Small intestine (tissue), 7 donors: ENCODE measurements around the gene UBA52. TPM values are rescaled to one million over a fixed set of nuclear protein-coding genes. Genes with fewer than 3 reads are reported as not detected.
"Not testable (repeated sequence)": the region's sequence is repeated elsewhere in the genome, so short reads cannot be mapped to it uniquely, and the experiment has no call there.

Source experiments
- DNase-seq, 2 donors: peaks; one replicate each; pipeline versions ENCODE4 v3.0.0 to v3.0.0-alpha.2; 2013
- FAIRE-seq: peaks from 2 replicates; lab custom pipeline; 2012; peaks lifted over from hg19 to GRCh38; lab: Jason Lieb, UNC
- H3K27ac ChIP-seq, 3 donors: one replicate each; pipeline ENCODE4 v1.5.1; 2013; ENCODE audit warnings: low read length in 2 of 3, mild to moderate bottlenecking in 2 of 3, control low read depth in 1 of 3, inconsistent platforms in 1 of 3, low read depth in 1 of 3, moderate library complexity in 1 of 3
- H3K27me3 ChIP-seq, 3 donors: one replicate each; pipeline ENCODE4 v1.6.1; 2013; ENCODE audit warnings: low read length in 3 of 3, inconsistent platforms in 1 of 3; ENCODE audit not compliant: control insufficient read depth in 3 of 3, insufficient read depth in 3 of 3
- H3K36me3 ChIP-seq, 3 donors: one replicate each; pipeline ENCODE4 v1.6.1; 2013; ENCODE audit warnings: low read length in 3 of 3, inconsistent platforms in 1 of 3, low read depth in 1 of 3, mild to moderate bottlenecking in 1 of 3, moderate library complexity in 1 of 3; ENCODE audit not compliant: control insufficient read depth in 3 of 3, insufficient read depth in 2 of 3
- H3K4me1 ChIP-seq, 3 donors: one replicate each; pipeline ENCODE4 v1.6.1; 2013; ENCODE audit warnings: low read length in 2 of 3, inconsistent platforms in 1 of 3, low read depth in 1 of 3, mild to moderate bottlenecking in 1 of 3, moderate library complexity in 1 of 3; ENCODE audit not compliant: control insufficient read depth in 3 of 3, insufficient read depth in 2 of 3
- H3K4me3 ChIP-seq, 3 donors: one replicate each; pipeline ENCODE4 v1.5.1; 2013; ENCODE audit warnings: low read length in 3 of 3, control low read depth in 1 of 3, inconsistent platforms in 1 of 3, low read depth in 1 of 3, mild to moderate bottlenecking in 1 of 3, moderate library complexity in 1 of 3
- H3K9me3 ChIP-seq, 2 donors: one replicate each; pipeline ENCODE4 v1.6.1; 2013; ENCODE audit warnings: low read depth in 1 of 2, low read length in 1 of 2; ENCODE audit not compliant: control insufficient read depth in 2 of 2, insufficient read depth in 1 of 2
- WGBS, 3 donors: extraction: QIAGEN DNeasy Blood & Tissue Kit; methylation state at CpG; one replicate each; pipeline ENCODE4 v1.1.7; 2013; 5-methylcytosine and 5-hydroxymethylcytosine counted together
- polyA plus RNA-seq, 4 donors: library from polyadenylated mRNA; stranded (reverse) in 3 of 4; unstranded in 1 of 4; fragments of 200-250 nt in 3 of 4; fragments of 120-200 nt in 1 of 4; gene quantifications; one replicate each; pipeline versions ENCODE4 v1.2.1 to v1.2.3, GENCODE V29; 2013
- donor health status: healthy with polysubstance abuse.
- donor health status: control.
- donor health status: control.
- donor health status: Bipolar disorder and iron deficiency.
- donor health status: healthy.

Gene UBA52
- polyA plus RNA-seq, 4 donors: 741 to 1,139 (median 935) TPM

GRCh38 chr19:18540200-18540599 lies 31.5 kb upstream of the UBA52 start:
- not testable (repeated sequence) for DNase-seq, H3K27me3 ChIP-seq, H3K4me3 ChIP-seq, FAIRE-seq, H3K9me3 ChIP-seq, H3K27ac ChIP-seq
- Histone ChIP-seq H3K36me3 (peaks cover 0 to 61% (median 19%) of the 10 kb centered on the region in 3 donors), H3K4me1 (peaks cover 0 to 12% (median 4%) of the 10 kb centered on the region in 3 donors)
- WGBS, 3 donors: 93 to 100% (median 95%) methylated on average over 1 of the region's 1 CpG

- Histone ChIP-seq H3K27ac (no peak overlapping the region), H3K4me3 (no peak overlapping the region), H3K27me3 (no peaks in the 10 kb centered on the region), H3K9me3 (no peaks in the 10 kb centered on the region), H3K36me3 (peaks cover 0 to 49% (median 15%) of the 10 kb centered on the region in 3 donors), H3K4me1 (peaks cover 0 to 12% (median 4%) of the 10 kb centered on the region in 3 donors)
- no peak for DNase-seq
- no peak for FAIRE-seq
- WGBS, 3 donors: 83 to 87% (median 86%) methylated on average over 19 to 21 of the region's 21 CpGs
Observed at GRCh38 chr19:18541258-18541991, 30.2 kb upstream of the UBA52 start.

- H3K9me3 ChIP-seq: no peaks in the 10 kb centered on the region
- H3K4me1 ChIP-seq: peaks cover 0 to 12% (median 4%) of the 10 kb centered on the region in 3 donors
- WGBS, 3 donors: 18 to 25% (median 19%) methylated on average over 11 of the region's 11 CpGs
- H3K36me3 ChIP-seq: peaks cover 0 to 40% (median 15%) of the 10 kb centered on the region in 3 donors
- peak overlapping the region; percentile 22 to 86 (median 63) for H3K27ac ChIP-seq
- H3K4me3 ChIP-seq: peak overlapping the region; percentile 72 to 99 (median 98)
- DNase-seq (no peak), FAIRE-seq (no peak)
- H3K27me3 ChIP-seq: no peaks in the 10 kb centered on the region
Observed at GRCh38 chr19:18541992-18542940, 29.4 kb upstream of the UBA52 start.

GRCh38 chr19:18542941-18543813 lies 28.5 kb upstream of the UBA52 start, which contains the start of gene FKBP8:
FKBP8 (minus strand) TSS chr19:18543573; CDS start chr19:18541970, 1,603 bp downstream.
- Histone ChIP-seq H3K9me3 (no peaks in the 10 kb centered on the region), H3K4me1 (peaks cover 0 to 12% (median 4%) of the 10 kb centered on the region in 3 donors), H3K27me3 (no peaks in the 10 kb centered on the region), H3K4me3 (peak within 1 kb of the TSS; percentile 72 to 99 (median 98)), H3K36me3 (peaks cover 0 to 31% (median 10%) of the 10 kb centered on the region in 3 donors), H3K27ac (peak within 1 kb of the TSS; percentile 63 to 90 (median 75))
- WGBS, 3 donors: 0 to 2% (median 2%) methylated on average over 15 to 86 of the region's 86 CpGs
- DNase-seq (peak; percentile 91 to 95), FAIRE-seq (no peak)

GRCh38 chr19:18543814-18544475 lies 27.7 kb upstream of the UBA52 start:
- no peaks in the 10 kb centered on the region for H3K27me3 ChIP-seq
- no peak for FAIRE-seq
- peaks cover 0 to 27% (median 10%) of the 10 kb centered on the region in 3 donors for H3K36me3 ChIP-seq
- peak overlapping the region in 2 of 3 donors; percentile 75 to 90 for H3K27ac ChIP-seq
- peaks cover 0 to 12% (median 4%) of the 10 kb centered on the region in 3 donors for H3K4me1 ChIP-seq
- no peaks in the 10 kb centered on the region for H3K9me3 ChIP-seq
- 2 to 5% (median 2%) methylated on average over 8 to 12 of the region's 12 CpGs for WGBS, 3 donors
- H3K4me3 ChIP-seq: peak overlapping the region; percentile 29 to 99 (median 98)
- DNase-seq: peak; percentile 67 to 94

- Histone ChIP-seq H3K9me3 (no peaks in the 10 kb centered on the region), H3K4me3 (no peak overlapping the region), H3K4me1 (no peaks in the 10 kb centered on the region), H3K27me3 (no peaks in the 10 kb centered on the region), H3K27ac (no peak overlapping the region), H3K36me3 (no peaks in the 10 kb centered on the region)
- no peak for DNase-seq
- FAIRE-seq: no peak
- 31 to 54% (median 47%) methylated on average over 6 of the region's 6 CpGs for WGBS, 3 donors
Observed at GRCh38 chr19:18551631-18552030, 20.0 kb upstream of the UBA52 start.

- no peaks in the 10 kb centered on the region for H3K27me3 ChIP-seq
- peak within 1 kb of the TSS; percentile 70 to 79 (median 77) for H3K4me3 ChIP-seq
- peaks cover 0 to 15% (median 5%) of the 10 kb centered on the region in 3 donors for H3K36me3 ChIP-seq
- peaks cover 3 to 8% (median 3%) of the 10 kb centered on the region in 3 donors for H3K4me1 ChIP-seq
- DNase-seq: peak; percentile 98 to 100
- H3K9me3 ChIP-seq: no peaks in the 10 kb centered on the region
- H3K27ac ChIP-seq: peak within 1 kb of the TSS; percentile 81 to 93 (median 91)
- 1 to 2% (median 1%) methylated on average over 54 to 58 of the region's 58 CpGs for WGBS, 3 donors
- peak; percentile 15 for FAIRE-seq
Observed at GRCh38 chr19:18557411-18558201, 14.1 kb upstream of the UBA52 start, which contains the start of gene KXD1. KXD1 (plus strand) TSS chr19:18557870; CDS start chr19:18562057, 4,187 bp downstream.
